Measurements from ENCODE around the gene ACAT1. TPM values are rescaled to one million over a fixed set of nuclear protein-coding genes. Genes with fewer than 3 reads are reported as not detected.
A peak's percentile ranks its signal among the peaks of the same experiment; 100 is the strongest.

ACAT1 gene
- 251 and 257 TPM in 2 replicates for total RNA-seq (2014; rRNA removed; shearing (Covaris generic); ENCODE audit: low replicate concordance)

GRCh38 chr11:108121274-108122155 lies at the start of gene ACAT1:
Gene ACAT1, plus strand, starts transcription at chr11:108121567. Its CDS starts 40 bp downstream, at chr11:108121607.
- Histone ChIP-seq H2AFZ (ENCODE audit: low read length) (peak within 1 kb of the TSS; percentile 61), H3K79me2 (ENCODE audit: low read length) (peaks cover 51% of the 10 kb centered on the region), H3K27me3 (ENCODE audit: low read length) (no peaks in the 10 kb centered on the region)

GRCh38 chr11:108084811-108085210 lies 36.6 kb upstream of the ACAT1 start:
- Histone ChIP-seq H3K36me3 (ENCODE audit: insufficient read depth, low read length) (peaks cover 47% of the 10 kb centered on the region), H4K20me1 (ENCODE audit: insufficient read depth, low read depth, low read length) (no peaks in the 10 kb centered on the region), H2AFZ (ENCODE audit: low read length) (no peak overlapping the region), H3K79me2 (ENCODE audit: low read length) (peaks cover 56% of the 10 kb centered on the region), H3K4me1 (ENCODE audit: low read length) (no peaks in the 10 kb centered on the region), H3K9me2 (replicated peaks; ENCODE audit: insufficient read depth, low read length) (no peaks in the 10 kb centered on the region), H3K9me3 (ENCODE audit: low read length) (no peaks in the 10 kb centered on the region), H3K27ac (ENCODE audit: low read length) (no peak overlapping the region), H3K9ac (ENCODE audit: low read length) (no peak overlapping the region), H3K4me2 (ENCODE audit: low read depth, low read length, poor library complexity, severe bottlenecking) (no peak overlapping the region), H3K27me3 (ENCODE audit: low read length) (no peaks in the 10 kb centered on the region), H3K4me3 (ENCODE audit: low read length) (no peak overlapping the region)
- DNase-seq, result no peak

More at GRCh38 chr11:108121274-108122155, at the start of gene ACAT1:
- Histone ChIP-seq H3K9me3 (ENCODE audit: low read length) (no peaks in the 10 kb centered on the region), H3K4me1 (ENCODE audit: low read length) (peaks cover 43% of the 10 kb centered on the region), H3K9ac (ENCODE audit: low read length) (peak within 1 kb of the TSS; percentile 87), H3K36me3 (ENCODE audit: insufficient read depth, low read length) (no peaks in the 10 kb centered on the region), H3K4me3 (ENCODE audit: low read length) (peak within 1 kb of the TSS; percentile 87), H4K20me1 (ENCODE audit: insufficient read depth, low read depth, low read length) (no peaks in the 10 kb centered on the region; the same call in 1 of the 2 replicates), H3K4me2 (ENCODE audit: low read depth, low read length, poor library complexity, severe bottlenecking) (peak within 1 kb of the TSS; percentile 87), H3K9me2 (replicated peaks; ENCODE audit: insufficient read depth, low read length) (no peaks in the 10 kb centered on the region), H3K27ac (ENCODE audit: low read length) (peak within 1 kb of the TSS; percentile 54)
- peak; percentile 100 for DNase-seq

- H3K9ac ChIP-seq (ENCODE audit: low read length), result no peak overlapping the region
- peaks cover 52% of the 10 kb centered on the region for H3K79me2 ChIP-seq (ENCODE audit: low read length)
- no peaks in the 10 kb centered on the region for H3K9me2 ChIP-seq (replicated peaks; ENCODE audit: insufficient read depth, low read length)
- no peak overlapping the region for H3K27ac ChIP-seq (ENCODE audit: low read length)
- H3K27me3 ChIP-seq (ENCODE audit: low read length), result no peaks in the 10 kb centered on the region
- no peaks in the 10 kb centered on the region for H3K4me1 ChIP-seq (ENCODE audit: low read length)
- no peak overlapping the region for H3K4me3 ChIP-seq (ENCODE audit: low read length)
- H3K9me3 ChIP-seq (ENCODE audit: low read length), result no peaks in the 10 kb centered on the region
- peaks cover 42% of the 10 kb centered on the region for H3K36me3 ChIP-seq (ENCODE audit: insufficient read depth, low read length)
- H2AFZ ChIP-seq (ENCODE audit: low read length), result no peak overlapping the region
- no peak overlapping the region for H3K4me2 ChIP-seq (ENCODE audit: low read depth, low read length, poor library complexity, severe bottlenecking)
- no peak for DNase-seq
- no peaks in the 10 kb centered on the region for H4K20me1 ChIP-seq (ENCODE audit: insufficient read depth, low read depth, low read length)
These were observed 35.7 kb upstream of the ACAT1 start for GRCh38 chr11:108085672-108086071.

GRCh38 chr11:108092134-108092533 lies 29.2 kb upstream of the ACAT1 start:
- no peak for DNase-seq
- Histone ChIP-seq H3K4me1 (ENCODE audit: low read length) (no peaks in the 10 kb centered on the region), H3K4me3 (ENCODE audit: low read length) (no peak overlapping the region), H3K9me2 (replicated peaks; ENCODE audit: insufficient read depth, low read length) (no peaks in the 10 kb centered on the region), H3K9me3 (ENCODE audit: low read length) (no peaks in the 10 kb centered on the region), H3K79me2 (ENCODE audit: low read length) (peaks cover 23% of the 10 kb centered on the region), H4K20me1 (ENCODE audit: insufficient read depth, low read depth, low read length) (no peaks in the 10 kb centered on the region), H3K27ac (ENCODE audit: low read length) (no peak overlapping the region), H2AFZ (ENCODE audit: low read length) (no peak overlapping the region), H3K36me3 (ENCODE audit: insufficient read depth, low read length) (peaks cover 48% of the 10 kb centered on the region), H3K27me3 (ENCODE audit: low read length) (no peaks in the 10 kb centered on the region), H3K4me2 (ENCODE audit: low read depth, low read length, poor library complexity, severe bottlenecking) (no peak overlapping the region), H3K9ac (ENCODE audit: low read length) (no peak overlapping the region)

- DNase-seq, result no peak
- Histone ChIP-seq H3K36me3 (ENCODE audit: insufficient read depth, low read length) (peaks cover 60% of the 10 kb centered on the region), H3K4me2 (ENCODE audit: low read depth, low read length, poor library complexity, severe bottlenecking) (no peak overlapping the region)
These were observed 28.1 kb upstream of the ACAT1 start for GRCh38 chr11:108093128-108093904.

GRCh38 chr11:108097179-108097578 lies 24.2 kb upstream of the ACAT1 start:
- H2AFZ ChIP-seq (ENCODE audit: low read length), result no peak overlapping the region
- H3K36me3 ChIP-seq (ENCODE audit: insufficient read depth, low read length), result peaks cover 72% of the 10 kb centered on the region
- no peaks in the 10 kb centered on the region for H3K9me2 ChIP-seq (replicated peaks; ENCODE audit: insufficient read depth, low read length)
- peaks cover 18% of the 10 kb centered on the region for H3K79me2 ChIP-seq (ENCODE audit: low read length)
- H3K9ac ChIP-seq (ENCODE audit: low read length), result no peak overlapping the region
- no peak overlapping the region for H3K4me2 ChIP-seq (ENCODE audit: low read depth, low read length, poor library complexity, severe bottlenecking)
- H3K4me1 ChIP-seq (ENCODE audit: low read length), result no peaks in the 10 kb centered on the region
- no peak overlapping the region for H3K4me3 ChIP-seq (ENCODE audit: low read length)
- H3K27me3 ChIP-seq (ENCODE audit: low read length), result no peaks in the 10 kb centered on the region
- H3K9me3 ChIP-seq (ENCODE audit: low read length), result no peaks in the 10 kb centered on the region
- no peak overlapping the region for H3K27ac ChIP-seq (ENCODE audit: low read length)
- DNase-seq, result no peak
- H4K20me1 ChIP-seq (ENCODE audit: insufficient read depth, low read depth, low read length), result no peaks in the 10 kb centered on the region

More at GRCh38 chr11:108093128-108093904, 28.1 kb upstream of the ACAT1 start:
- Histone ChIP-seq H2AFZ (ENCODE audit: low read length) (no peak overlapping the region), H3K27ac (ENCODE audit: low read length) (no peak overlapping the region), H3K4me1 (ENCODE audit: low read length) (no peaks in the 10 kb centered on the region), H3K9me2 (replicated peaks; ENCODE audit: insufficient read depth, low read length) (no peaks in the 10 kb centered on the region), H3K9me3 (ENCODE audit: low read length) (no peaks in the 10 kb centered on the region), H3K4me3 (ENCODE audit: low read length) (no peak overlapping the region), H3K9ac (ENCODE audit: low read length) (no peak overlapping the region), H3K79me2 (ENCODE audit: low read length) (peaks cover 21% of the 10 kb centered on the region), H4K20me1 (ENCODE audit: insufficient read depth, low read depth, low read length) (no peaks in the 10 kb centered on the region), H3K27me3 (ENCODE audit: low read length) (no peaks in the 10 kb centered on the region)

- no peak overlapping the region for H3K4me2 ChIP-seq (ENCODE audit: low read depth, low read length, poor library complexity, severe bottlenecking)
- H3K36me3 ChIP-seq (ENCODE audit: insufficient read depth, low read length), result peaks cover 70% of the 10 kb centered on the region
- no peaks in the 10 kb centered on the region for H3K9me3 ChIP-seq (ENCODE audit: low read length)
- H3K4me3 ChIP-seq (ENCODE audit: low read length), result no peak overlapping the region
- peaks cover 5% of the 10 kb centered on the region for H3K79me2 ChIP-seq (ENCODE audit: low read length)
- H3K9ac ChIP-seq (ENCODE audit: low read length), result no peak overlapping the region
- H3K27ac ChIP-seq (ENCODE audit: low read length), result no peak overlapping the region
- H3K9me2 ChIP-seq (replicated peaks; ENCODE audit: insufficient read depth, low read length), result no peaks in the 10 kb centered on the region
- no peak for DNase-seq
- no peaks in the 10 kb centered on the region for H3K4me1 ChIP-seq (ENCODE audit: low read length)
- H3K27me3 ChIP-seq (ENCODE audit: low read length), result no peaks in the 10 kb centered on the region
- H2AFZ ChIP-seq (ENCODE audit: low read length), result no peak overlapping the region
- H4K20me1 ChIP-seq (ENCODE audit: insufficient read depth, low read depth, low read length), result no peaks in the 10 kb centered on the region
These were observed 20.1 kb upstream of the ACAT1 start for GRCh38 chr11:108101090-108101775.
